Activated naive CD4-positive, alpha-beta T cell (primary cell): ENCODE results near the gene FOXK2.
"Not testable (repeated sequence)": the region's sequence is repeated elsewhere in the genome, so short reads cannot be mapped to it uniquely, and the experiment has no call there.

Source experiments
- DNase-seq, 4 experiments: peaks; one replicate each; lab custom pipeline; 2025; lab: John Stamatoyannopoulos, UW

Gene FOXK2

DNA sequence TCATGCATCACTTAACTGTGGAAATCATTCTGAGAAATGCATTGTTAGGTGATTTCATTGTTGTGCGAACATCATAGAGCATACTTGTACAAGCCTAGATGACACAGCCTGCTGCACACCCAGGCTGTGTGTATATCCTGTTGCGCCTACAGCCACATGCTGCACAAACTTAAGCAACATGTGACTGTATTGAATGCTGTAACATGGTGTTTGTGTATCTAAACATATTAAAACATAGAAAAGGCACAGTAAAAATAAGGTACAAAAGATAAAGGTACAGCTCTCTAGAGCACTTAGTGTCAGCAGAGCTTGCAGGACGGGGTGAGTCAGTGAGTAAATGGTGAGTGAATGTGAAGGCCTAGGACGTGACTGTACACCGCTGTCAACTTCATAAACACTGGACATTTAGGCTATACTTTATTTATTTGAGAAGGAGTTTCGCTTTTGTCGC lies 11.9 kb downstream of the FOXK2 start:
- DNase-seq, result no peak

DNA sequence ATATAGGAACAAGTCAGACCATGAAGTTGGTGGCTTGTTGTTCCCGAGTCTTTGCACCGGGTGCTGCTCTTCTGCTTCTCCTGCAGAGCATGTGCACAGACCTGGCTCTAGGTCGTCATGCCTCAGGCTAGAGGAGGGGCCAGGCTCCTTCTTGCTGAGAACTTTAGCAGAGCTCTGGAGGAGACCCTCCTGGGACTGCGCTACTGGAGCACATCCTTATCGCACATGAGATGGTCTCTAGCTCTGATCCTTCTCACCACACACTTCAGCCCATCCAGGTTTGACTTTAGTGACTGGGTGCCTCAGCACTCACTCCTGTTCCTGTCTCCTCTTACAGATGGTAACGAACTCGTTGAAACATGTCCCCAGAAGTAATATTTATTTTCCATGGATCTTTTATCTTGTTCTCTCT lies 14.9 kb downstream of the FOXK2 start:
- DNase-seq, result no peak

DNA sequence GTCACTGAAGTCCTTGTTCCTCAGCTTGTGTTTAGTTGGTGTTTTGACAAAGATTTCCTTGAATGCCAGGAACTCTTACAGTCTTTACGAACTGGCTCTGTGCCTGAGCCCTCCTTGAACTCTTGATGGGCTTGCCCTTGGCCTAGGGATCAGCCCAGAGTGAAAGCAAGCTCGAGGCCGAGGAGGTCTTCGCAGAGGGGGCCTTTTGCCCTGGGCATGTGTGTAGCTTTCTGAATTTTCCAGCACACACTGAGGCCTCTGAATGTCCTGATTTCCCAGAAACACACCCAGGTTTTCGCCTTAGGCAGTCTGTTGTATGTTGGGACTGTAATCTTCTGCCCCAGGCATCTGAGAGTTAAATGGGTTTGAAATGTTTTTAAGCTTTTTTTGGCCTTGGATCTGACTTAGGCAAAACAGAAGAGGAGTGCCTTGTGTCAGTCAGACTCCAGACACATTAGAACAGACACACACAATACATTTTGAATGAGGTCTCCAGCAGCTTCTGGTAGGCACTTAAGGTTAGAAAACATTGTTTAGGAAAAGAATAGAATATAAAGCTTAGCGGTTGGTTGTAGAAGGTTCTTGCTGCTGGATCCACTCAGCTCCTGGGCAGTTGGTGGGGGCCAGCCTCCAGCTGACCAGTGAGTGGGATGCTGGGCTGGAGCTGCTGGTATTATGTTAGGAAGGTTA lies 17.1 kb downstream of the FOXK2 start:
- DNase-seq, result no peak

DNA sequence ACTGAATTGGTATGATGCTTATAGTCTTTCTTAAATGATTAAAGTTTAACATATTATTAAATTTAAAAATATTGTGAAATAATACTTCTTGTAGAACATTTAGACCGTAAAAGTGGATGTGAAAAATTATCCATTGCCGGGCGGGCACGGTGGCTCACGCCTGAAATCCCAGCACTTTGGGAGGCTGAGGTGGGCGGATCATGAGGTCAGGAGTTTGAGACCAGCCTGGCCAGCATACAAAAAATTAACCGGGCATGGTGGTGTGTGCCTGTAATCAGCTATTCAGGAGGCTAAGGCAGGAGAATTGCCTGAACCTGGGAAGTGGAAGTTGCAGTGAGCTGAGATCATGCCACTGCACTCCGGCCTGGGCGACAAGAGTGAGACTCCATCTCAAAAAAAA lies 17.7 kb downstream of the FOXK2 start:
- not testable (repeated sequence) for DNase-seq

DNA sequence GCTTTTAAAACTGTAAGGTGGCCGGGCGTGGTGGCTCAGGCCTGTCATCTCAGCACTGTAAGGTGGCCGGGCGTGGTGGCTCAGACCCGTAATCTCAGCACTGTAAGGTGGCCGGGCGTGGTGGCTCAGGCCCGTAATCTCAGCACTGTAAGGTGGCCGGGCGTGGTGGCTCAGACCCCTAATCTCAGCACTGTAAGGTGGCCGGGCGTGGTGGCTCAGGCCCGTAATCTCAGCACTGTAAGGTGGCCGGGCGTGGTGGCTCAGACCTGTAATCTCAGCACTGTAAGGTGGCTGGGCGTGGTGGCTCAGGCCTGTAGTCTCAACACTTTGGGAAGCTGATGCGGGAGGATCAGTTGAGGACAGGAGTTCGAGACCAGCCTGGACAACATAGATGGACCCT lies 19.5 kb downstream of the FOXK2 start:
- DNase-seq, result not testable (repeated sequence)

DNA sequence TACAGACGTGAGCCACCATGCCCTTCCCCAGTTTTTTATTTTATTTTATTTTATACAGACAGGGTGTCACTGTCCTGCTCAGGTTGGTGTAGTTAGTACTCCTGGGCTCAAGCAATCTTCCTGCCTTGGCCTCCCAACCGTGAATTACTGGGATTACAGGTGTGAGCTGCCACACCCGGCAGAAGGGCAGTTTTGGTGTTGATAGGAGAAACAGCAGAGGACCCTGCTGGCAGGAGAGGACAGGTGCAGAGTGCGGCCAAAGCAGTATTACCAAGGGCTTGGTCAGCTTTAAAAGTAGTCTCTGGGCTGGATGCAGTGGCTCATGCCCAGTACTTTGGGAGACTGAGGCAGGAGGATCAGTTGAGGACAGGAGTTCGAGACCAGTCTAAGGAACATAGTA lies 22.9 kb downstream of the FOXK2 start:
- DNase-seq, result no peak

DNA sequence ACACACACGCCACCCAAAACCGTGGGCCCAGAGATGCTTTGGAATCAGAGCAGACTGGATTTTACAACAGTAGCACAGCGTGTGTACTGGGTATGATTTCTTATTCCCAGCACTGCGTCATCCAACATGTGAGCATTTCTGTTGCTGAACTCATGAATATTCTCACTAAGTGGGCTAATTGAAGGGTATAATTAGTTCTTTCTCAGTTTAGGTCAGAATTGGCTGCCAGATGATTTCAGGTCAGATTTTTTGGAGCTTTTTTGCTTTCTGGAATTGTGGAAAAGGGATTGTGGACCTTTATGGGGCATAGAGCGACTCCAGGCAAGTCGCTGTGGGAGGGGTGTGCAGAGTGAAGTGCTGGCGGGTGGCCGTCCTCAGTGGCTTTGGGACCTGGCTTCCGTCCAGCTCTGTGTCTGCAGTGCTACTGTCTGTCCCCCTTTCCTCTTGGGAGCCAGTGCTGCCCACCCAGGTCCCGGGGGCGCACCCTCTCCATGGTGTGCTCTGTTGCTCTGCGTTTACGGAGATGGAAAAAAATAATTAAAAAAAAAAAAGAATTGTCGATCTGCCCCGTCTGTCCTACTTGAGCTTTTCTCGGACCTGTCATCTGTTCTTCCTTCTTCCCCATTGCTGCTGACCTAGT lies 25.0 kb downstream of the FOXK2 start:
- DNase-seq, result no peak

DNA sequence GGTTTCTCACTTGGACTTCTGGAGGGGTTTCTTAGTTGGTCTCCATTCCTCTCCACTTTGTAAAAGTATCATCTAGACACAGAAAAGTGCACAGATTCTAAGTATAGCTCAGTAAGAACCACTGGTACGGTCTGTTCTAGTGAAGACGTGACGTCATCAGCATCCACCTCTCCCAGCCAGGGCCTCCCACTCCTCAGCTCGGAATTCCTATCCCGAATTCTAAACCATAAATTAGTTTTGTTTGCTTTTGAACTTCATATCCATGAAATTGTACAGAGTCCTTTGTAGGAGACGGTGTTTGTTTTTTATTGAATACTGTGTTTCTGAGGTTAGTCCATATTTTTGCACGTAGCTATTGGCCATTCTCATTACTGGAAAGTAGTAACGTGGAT lies 25.5 kb downstream of the FOXK2 start:
- no peak for DNase-seq

DNA sequence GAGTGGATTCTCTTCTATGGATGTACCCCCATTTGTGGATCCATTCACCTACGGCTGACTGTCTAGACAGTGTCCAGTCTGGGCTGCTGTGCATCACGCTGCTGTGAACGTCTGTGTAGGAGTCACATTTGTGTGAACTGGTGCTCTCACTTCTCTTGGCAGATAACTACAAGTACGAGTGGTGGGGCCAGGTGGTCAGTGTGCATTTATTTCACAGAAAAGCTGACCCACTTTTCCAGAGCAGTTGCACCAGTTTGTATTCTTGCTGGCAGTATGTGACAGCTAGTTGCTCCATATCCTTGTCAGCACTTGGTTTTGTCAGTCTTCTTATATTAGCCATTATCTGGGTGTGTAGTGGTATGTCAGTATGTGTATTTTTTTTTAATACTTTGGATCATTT lies 28.4 kb downstream of the FOXK2 start:
- DNase-seq, result no peak

DNA sequence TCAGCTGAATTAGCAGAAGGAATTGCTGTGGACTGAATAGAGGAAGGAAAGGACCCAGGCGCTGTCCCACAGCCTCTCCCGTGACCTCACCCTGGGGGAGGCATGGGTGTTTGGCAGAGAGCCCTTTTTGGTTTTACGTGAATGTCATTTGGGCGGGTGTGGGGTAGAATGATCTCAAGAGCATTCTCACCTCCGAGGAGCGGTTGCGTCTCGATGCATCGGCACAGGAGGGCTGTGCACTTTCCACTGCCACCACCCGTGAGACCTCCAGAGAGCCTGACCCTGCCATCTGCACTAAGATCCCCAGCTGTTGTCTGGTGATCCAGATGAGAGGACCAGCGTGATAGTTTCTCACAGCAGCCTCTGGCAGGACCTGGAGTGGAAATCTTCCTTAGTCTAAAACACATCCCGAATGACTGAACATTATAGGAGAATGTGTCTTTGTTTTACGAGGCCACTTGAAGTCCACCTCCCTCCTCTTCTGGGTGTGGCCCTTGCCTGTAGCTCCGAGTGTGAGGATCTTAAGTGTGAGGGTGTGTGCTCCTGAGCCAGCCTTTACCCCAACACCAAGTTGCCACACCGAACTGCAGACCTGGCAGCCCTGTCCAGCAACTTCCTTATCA lies 29.3 kb downstream of the FOXK2 start:
- no peak for DNase-seq

DNA sequence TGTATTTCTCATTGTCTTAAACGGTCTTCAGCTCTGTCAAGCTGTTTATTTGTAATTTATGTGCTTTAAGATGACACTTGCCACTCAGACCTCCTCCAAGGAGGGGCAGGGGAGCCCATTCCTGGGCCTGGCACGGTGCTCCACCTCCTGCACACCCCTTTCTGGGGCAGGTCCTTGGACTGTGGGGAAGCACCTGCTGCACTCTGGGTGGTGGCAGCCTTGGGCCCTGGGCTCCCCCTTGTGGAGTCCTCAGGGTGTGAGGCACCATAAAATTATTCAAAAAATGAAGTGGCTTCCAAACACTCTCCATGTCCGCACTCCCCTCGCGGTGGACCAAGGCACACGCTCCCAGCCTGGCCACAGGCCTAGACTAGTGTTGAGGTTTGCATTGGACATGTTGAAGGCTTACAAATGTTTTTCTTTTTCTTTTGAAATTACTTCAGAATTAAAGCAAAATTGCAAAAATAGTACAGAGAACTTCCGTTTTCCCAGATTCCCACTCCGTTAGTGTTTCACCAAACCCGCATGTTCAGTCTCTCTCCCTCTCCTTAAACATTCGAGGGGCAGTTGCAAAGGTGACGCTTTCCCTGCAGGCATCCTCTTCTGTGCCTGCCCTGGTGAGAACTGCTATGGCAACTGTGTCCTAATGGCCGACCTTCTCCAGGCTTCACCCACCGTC lies 32.4 kb downstream of the FOXK2 start:
- DNase-seq, result peak; percentile 13 to 71 (median 60)

DNA sequence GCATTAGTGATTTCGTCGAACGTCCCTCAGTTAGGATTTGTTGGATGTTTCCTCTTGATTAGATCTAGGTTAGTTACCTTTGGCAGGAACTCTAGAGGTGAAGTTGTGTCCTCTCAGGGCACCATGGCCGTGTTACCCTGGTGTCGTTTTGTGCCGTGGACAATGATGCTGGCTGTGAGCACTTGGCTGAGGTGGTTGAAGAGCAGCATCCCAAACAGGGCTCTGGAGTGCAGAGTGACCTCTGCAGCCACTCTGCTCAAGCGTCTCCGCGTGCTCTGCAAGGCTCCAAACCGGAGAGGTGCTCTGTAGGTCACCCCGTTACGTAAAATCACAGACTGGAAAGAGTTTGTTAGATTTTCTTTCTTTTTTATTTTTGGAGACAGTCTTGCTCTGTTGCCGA lies 33.0 kb downstream of the FOXK2 start:
- no peak for DNase-seq

DNA sequence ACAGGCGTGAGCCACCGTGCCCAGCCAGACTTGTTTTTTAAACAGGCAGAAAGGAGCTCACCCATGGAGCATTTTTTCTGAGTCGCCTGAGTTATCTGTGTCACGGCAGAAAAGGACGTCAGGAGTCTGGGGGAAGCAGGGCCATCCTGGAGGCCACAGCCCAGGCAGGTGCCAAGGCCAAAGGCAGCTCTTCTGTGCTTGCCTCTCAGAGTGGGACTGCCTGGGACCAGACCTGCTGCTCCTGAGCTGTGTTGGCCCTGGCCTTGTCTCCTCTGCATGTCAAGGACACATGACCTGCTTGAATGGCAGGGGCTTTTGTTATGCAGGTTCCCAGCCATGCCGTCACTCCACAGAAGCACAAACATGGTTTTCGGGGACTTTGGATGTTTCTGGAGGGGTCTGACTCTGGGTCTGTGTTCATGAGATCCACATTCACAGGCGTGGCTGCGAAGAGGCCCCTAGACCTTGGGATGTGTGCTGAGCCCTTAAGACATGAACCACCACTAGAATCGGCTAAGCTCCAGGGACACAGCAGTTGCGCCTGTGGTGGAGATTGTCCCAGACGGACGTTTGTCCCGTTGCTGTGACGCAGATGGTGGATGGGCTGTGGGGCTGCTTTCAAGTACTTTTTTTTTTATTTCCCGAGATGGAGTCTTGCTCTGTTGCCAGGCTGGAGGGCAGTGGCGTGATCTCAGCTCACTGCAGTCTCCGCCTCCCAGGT lies 33.8 kb downstream of the FOXK2 start:
- no peak for DNase-seq

DNA sequence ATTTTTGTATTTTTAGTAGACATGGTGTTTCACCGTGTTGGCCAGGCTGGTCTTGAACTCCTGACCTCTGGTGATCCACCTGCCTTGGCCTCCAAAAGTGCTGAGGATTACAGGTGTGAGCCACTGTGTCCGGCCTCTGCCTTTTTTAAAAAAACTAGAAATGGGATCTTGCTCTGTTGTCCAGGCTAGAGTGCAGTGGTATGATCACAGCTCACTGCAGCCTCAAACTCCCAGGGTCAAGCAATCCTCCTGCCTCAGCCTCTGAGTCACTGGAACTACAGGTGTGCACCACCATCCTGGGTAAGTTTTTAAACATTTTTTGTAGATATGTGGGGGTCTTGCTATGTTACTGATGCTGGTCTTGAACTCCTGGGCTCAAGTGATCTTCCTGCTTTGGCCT lies 38.0 kb downstream of the FOXK2 start:
- not testable (repeated sequence) for DNase-seq

DNA sequence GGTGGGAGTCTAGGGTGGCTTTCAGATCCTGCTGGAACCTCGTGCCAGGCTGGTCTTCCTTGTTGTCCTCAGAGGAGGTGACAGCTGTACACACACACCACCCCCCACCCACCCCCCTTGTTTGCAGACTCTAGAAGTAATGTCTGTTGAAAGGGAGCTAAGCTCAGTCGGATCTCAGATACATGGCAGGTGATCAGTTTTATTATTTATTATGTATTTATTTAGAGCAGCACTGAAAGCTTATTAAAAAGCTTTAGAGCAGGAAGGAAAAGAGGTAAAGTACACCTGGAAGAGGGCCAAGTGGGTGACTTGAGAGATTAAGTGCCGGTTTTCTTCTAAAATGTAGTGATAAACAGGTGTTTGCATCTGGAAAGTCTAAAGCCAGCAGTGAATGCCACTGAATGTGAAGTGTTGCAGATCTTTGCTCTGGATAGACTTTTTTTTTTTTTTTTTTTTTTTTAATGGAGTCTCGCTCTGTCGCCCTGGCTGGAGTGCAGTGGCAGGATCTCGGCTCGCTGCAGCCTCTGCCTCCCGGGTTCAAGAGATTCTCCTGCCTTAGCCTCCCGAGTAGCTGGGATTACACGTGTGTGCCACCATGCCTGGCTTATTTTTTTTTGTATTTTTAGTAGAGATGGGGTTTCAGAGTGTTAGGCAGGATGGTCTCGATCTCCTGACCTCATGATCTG lies 40.2 kb downstream of the FOXK2 start:
- DNase-seq, result no peak

DNA sequence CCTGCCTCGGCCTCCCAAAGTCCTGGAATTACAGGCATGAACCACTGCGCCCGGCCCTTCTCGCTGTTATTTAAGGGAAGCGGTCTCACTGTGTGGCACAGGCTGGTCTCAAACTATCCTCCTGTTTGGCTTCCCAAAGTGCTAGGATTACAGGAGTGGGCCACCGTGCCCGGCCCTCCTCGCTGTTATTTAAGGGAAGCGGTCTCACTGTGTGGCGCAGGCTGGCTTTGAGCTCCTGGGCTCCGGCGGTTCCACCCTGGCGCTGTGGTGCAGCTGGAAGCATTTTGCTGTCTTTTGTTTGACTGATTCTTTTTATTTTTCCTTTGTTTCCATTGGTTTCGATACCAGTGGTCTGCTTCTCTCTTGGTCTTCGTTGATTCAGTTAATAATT lies 40.7 kb downstream of the FOXK2 start:
- DNase-seq, result no peak

DNA sequence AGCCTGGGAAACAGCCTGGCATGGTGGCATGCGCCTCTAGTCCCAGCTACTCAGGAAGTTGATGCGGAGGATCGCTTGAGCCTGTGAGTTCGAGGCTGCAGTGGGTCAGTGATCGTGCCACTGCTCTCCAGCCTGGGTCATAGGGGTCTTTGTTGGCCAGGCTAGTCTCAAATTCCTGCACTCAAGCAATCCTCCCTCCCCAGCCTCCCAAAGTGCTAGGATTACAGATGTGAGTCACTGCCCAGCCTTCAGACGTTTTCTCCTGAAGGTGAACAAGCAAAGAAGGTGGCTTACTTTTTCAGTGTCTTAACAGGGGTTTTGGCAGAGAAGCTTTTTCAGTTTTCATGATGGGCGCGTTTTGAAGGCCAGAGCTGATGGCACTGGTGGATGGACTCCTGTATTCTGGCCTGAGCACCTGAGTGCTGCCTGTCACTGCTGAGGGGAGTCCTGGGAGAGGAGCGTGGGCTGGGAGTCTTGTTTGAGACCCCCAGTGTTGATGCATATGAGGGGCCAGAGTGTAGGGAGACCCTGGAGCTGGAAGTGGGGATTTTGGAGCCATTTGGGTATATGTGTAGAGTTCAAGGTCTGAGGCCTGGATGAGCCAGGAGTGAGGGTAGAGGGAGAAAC lies 41.4 kb downstream of the FOXK2 start:
- DNase-seq, result no peak

DNA sequence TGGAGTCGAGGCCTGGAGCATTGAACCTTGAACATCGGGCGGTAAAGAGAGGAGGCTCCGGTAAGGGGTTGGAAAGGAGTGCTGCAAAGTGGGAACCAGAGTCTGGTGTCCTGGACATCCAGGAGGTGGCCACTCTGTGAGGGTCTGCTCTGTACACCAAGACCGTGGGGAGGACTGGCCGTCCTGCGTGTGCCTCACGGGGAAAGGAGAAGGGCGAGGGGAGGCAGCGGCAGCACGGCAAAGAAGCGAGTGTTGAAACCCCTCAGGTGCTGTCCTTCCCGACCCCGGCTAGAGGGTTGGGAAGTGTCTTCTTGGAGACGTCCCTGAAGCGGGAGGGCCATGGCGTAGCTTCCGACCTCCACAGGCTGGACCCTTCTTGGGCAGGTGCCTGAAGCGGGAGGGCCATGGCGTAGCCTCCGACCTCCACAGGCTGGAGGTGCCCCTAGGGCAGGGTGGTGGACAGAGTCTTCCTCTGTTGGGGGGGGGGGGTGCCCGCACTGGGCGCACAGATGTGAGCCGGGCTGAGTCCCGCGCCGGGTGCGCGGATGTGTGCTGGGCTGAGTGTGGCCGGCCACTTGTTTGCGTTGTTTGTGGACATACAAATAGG lies 42.0 kb downstream of the FOXK2 start:
- DNase-seq, result no peak

DNA sequence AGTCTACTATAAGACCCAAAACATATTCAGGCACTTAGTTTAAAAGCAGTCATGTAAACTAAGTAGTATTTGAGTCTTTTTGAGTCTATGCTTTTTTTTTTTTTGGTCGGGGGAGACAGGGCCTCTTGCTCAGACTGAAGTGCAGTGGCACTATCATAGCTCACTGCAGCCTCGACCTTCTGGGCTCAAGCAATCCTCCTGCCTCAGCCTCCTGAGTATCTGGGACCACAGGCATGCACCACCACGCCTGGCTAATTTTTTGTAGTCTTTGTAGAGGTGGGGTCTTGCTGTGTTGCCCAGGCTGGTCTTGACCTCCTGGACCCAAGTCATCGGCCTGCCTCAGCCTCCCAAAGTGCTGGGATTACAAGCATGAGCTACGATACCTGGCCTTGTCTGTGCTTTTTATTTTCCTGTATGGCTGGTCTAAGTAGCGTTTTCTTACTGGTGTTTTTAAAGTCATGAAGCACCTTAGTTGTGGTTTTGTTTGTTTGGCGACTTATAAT lies 43.2 kb downstream of the FOXK2 start:
- DNase-seq, result not testable (repeated sequence)

DNA sequence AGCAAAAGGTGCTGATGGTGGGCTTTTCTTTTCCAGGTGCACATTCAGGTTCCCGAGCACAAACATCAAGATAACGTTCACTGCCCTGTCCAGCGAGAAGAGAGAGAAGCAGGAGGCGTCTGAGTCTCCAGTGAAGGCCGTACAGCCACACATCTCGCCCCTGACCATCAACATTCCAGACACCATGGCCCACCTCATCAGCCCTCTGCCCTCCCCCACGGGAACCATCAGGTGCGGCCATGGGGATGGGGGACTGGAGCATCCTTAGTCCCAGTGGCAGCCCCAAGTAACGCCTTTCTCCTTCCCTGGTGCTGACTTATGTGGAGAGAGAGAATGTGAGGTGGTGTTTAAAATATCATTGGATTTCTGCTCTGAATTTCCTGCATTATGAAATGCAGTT lies 43.8 kb downstream of the FOXK2 start:
- no peak for DNase-seq

DNA sequence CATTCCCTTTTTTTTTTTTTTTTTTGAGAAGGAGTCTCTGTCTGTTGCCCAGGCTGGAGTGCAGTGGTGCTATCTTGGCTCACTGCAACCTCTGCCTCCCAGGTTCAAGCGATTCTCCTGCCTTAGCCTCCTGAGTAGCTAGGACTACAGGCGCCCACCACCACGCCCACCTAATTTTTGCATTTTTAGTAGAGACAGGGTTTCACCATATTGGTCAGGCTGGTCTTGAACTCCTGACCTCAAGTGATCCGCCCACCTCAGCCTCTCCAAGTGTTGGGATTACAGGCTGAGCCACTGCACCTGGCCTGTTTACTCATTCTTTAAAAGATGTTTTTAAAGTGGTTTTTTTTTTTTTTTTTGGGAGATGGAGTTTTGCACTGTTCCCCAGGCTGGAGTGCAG lies 44.2 kb downstream of the FOXK2 start:
- DNase-seq, result not testable (repeated sequence)
